GM10266 (cell line): ENCODE data around the gene CALN1.
"Not testable (repeated sequence)": the region's sequence is repeated elsewhere in the genome, so short reads cannot be mapped to it uniquely, and the experiment has no call there.

Experiments used
- DNase-seq: peaks from one replicate; pipeline ENCODE4 v3.0.0; 2012; ENCODE audit errors: extremely low spot score
- TF ChIP-seq, protein P1 (sequence below): IDR thresholded peaks from 2 replicates; pipeline ENCODE4 v1.5.1; 2012; ENCODE audit warnings: mild to moderate bottlenecking, low read depth; ENCODE audit not compliant: control insufficient read depth, insufficient read depth; ENCODE audit errors: missing control alignments

Gene CALN1

DNA sequence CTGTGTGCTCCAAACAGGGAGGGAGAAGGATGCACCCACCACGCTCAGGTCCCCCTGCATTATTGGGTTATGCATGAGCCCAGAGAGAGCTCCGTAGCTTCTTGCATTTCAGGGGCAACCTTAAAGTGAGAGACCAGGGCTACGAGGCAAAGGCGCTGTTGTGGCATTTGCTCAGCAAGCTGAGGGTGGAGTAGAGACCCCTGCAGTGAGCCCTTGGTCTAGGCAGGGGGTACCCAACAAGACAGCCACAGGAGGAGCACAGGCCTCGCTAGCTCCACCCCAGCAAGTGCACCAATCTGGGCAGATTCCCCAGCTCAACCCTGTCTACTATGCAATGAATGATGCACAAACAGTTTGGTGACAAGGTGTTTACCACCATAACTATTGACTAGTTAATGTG lies 198.4 kb downstream of the CALN1 start:
- DNase-seq: no peak
- TF ChIP-seq, protein P1, sequence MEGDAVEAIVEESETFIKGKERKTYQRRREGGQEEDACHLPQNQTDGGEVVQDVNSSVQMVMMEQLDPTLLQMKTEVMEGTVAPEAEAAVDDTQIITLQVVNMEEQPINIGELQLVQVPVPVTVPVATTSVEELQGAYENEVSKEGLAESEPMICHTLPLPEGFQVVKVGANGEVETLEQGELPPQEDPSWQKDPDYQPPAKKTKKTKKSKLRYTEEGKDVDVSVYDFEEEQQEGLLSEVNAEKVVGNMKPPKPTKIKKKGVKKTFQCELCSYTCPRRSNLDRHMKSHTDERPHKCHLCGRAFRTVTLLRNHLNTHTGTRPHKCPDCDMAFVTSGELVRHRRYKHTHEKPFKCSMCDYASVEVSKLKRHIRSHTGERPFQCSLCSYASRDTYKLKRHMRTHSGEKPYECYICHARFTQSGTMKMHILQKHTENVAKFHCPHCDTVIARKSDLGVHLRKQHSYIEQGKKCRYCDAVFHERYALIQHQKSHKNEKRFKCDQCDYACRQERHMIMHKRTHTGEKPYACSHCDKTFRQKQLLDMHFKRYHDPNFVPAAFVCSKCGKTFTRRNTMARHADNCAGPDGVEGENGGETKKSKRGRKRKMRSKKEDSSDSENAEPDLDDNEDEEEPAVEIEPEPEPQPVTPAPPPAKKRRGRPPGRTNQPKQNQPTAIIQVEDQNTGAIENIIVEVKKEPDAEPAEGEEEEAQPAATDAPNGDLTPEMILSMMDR: no peak

DNA sequence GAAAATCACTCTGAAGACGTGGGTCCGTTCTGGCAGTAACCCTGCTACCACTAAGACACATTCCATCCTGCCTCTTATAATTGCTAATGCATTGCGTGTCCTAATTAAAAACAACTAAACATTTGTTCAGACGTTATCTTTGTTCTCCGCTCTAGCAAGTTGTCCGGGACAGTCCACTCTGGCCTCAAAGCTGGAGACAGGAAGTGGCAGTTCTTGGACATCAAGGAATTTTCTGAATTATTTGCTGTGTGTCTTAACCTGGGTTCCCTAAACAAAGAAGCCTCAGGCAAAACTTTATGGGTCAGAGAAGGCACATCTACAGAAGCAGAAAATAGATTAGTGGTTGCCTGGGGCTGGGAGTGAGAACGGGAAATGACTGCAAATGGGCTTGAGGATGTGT lies 199.1 kb downstream of the CALN1 start:
- TF ChIP-seq, protein P1: no peak
- DNase-seq: no peak

DNA sequence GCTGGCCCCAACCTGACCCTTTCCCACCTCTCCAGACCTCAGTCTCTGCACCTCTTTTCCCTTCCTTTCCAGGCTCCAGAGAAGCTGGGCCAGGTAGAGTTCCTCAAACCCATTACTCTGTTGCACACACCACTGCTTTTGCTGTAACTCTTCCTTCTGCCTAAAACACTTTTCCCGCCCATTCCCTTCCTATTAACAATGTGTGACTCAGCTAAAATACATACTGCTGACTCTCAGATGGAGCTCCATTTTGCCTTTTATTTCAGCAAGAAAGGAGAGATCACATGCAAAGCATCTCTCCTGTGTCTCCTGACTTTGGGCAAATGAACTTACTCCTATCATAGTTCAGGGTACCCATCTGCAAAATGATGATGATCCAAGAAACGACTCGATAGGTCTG lies 201.0 kb downstream of the CALN1 start:
- TF ChIP-seq, protein P1: no peak
- DNase-seq: no peak

DNA sequence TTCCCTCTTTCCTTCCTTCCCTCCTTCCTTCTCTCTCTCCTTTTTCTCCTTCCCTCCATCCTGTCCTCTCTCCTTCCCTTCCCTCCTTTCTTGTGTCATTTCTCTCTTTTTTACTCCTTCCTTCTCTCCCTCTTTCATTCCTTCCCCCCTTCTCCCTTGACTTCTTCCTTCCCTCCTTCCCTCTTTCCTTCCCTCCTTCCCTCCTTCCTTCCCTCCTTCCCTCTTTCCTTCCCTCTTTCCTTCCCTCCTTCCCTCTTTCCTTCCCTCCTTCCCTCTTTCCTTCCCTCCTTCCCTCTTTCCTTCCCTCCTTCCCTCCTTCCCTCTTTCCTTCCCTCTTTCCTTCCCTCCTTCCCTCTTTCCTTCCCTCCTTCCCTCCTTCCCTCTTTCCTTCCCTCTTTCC lies 203.1 kb downstream of the CALN1 start:
- not testable (repeated sequence) for DNase-seq

DNA sequence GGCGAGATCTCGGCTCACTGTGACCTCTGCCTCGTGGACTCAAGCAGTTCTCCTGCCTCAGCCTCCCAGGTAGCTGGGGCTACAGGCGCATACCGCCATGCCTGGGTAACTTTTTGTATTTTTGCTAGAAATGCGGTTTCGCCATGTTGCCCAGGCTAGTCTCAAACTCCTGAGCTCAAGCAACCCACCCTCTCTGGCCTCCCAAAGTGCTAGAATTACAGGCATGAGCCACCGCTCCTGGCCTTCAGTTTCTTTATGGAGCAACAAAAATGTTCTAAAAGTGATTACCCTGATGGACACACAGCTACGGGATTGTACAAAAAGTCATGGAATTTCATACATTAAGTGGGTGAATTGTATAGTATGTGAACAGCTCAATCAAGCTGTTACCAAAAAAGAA lies 216.0 kb downstream of the CALN1 start:
- TF ChIP-seq, protein P1: no peak
- DNase-seq: no peak

DNA sequence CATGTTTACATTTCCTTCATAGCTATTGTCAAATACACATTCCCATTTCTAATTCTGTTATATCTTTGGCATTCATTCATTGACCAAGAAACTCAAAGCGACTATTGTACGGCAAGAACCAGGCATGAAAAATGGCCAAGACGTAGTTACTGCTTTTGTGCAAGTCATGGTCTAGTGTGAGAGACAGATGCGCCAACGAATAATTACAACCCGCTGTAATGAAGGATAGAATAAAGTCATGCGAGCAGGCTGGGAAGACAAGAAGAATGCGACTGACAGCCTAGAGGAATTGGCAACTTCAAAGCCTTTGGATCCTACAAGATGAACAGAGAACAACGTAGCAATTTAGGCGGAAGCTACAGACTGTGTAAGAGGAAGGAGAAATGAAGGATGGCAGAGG lies 221.2 kb downstream of the CALN1 start:
- TF ChIP-seq, protein P1: no peak
- DNase-seq: no peak

DNA sequence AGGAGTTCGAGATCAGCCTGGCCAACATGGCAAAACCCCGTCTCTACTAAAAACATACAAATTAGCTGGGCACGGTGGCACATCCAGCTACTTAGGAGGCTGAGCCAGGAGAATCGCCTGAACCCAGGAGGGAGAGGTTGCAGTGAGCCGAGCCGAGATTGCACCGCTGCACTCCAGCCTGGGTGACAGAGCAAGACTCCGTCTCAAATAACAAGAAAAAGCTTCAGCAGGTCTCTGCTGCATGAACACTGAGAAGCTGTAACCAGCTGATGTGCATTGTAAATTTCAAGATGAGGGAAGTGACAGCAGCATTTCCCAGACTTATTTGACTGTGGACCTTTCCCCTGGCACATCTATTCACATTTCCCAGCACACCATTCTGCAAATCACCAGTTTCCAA lies 222.0 kb downstream of the CALN1 start:
- TF ChIP-seq, protein P1: no peak
- DNase-seq: no peak

DNA sequence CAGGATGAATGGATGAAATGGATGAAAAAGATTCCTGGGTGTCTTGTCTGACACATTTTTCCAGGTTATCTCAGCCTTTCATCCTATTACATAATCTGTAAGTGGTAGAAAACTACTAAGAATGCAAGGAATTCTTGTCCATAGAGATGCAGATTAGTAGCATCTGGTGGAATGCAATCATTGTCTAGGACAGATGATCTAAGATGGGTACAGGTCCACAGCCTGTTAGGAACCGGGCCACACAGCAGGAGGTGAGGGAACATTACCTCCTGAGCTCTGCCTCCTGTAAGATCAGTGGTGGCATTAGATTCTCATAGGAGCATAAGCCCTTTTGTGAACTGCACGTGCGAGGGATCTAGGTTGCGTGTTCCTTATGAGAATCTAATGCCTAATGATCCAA lies 225.0 kb downstream of the CALN1 start:
- TF ChIP-seq, protein P1: no peak
- no peak for DNase-seq
